Body of pancreas (tissue), 4 donors: ENCODE results near the gene FAM180A. TPM values are rescaled to one million over a fixed set of nuclear protein-coding genes. Genes with fewer than 3 reads are reported as not detected.

Experiments used
- ATAC-seq: fragments of 150-250 bp; one replicate; pipeline ENCODE4 v1.9.1; 2016
- DNase-seq, 4 donors: peaks; one replicate each; pipeline ENCODE4 v3.0.0-alpha.2; 2019
- H3K27ac ChIP-seq, 4 donors: fragments of 200-600 bp; sonication (generic); 1 replicate in 3 of 4; 2 replicates in 1 of 4; pipeline versions ENCODE4 v1.5.1 to v1.6.1; 2016 to 2019; ENCODE audit warnings: mild to moderate bottlenecking in 1 of 4, mixed read lengths in 1 of 4, moderate library complexity in 1 of 4
- H3K27me3 ChIP-seq, 2 donors: fragments of 200-600 bp; sonication (generic); one replicate each; pipeline ENCODE4 v1.6.0; 2016; ENCODE audit warnings: mild to moderate bottlenecking in 1 of 2
- H3K36me3 ChIP-seq, 2 donors: fragments of 200-600 bp; sonication (generic); replicated peaks in 1 of 2; 2 replicates each; pipeline ENCODE4 v1.5.1; 2016; ENCODE audit warnings: low read depth in 2 of 2; ENCODE audit not compliant: insufficient read depth in 1 of 2
- H3K4me1 ChIP-seq: fragments of 200-600 bp; sonication (generic); one replicate; pipeline ENCODE4 v1.6.0; 2016
- H3K4me3 ChIP-seq, 2 donors: fragments of 200-600 bp; sonication (generic); 1 replicate in 1 of 2; 2 replicates in 1 of 2; pipeline ENCODE4 v1.5.1; 2016 to 2019
- H3K9me3 ChIP-seq, 3 donors: fragments of 200-600 bp; sonication (generic); 1 replicate in 2 of 3; 2 replicates in 1 of 3; pipeline ENCODE4 v1.5.1; 2016
- CTCF ChIP-seq, 7 experiments: fragments of 450-650 bp in 4 of 7; fragments of 200-600 bp in 3 of 7; sonication (generic) in 3 of 7; IDR thresholded peaks; one replicate each; pipeline ENCODE4 v1.5.1; 2016 to 2019; ENCODE audit warnings: antibody characterized with exemption in 7 of 7
- POLR2A ChIP-seq, 3 donors: fragments of 450-650 bp; IDR thresholded peaks; one replicate each; pipeline ENCODE4 v1.6.1; 2016; ENCODE audit warnings: antibody characterized with exemption in 3 of 3, mild to moderate bottlenecking in 2 of 3
- WGBS, 2 donors: methylation state at CpG; one replicate each; pipeline ENCODE4 v1.1.5; 2017; 5-methylcytosine and 5-hydroxymethylcytosine counted together
- intact Hi-C: fragments of 100-400 bp; cut with DNase I; formaldehyde crosslinking; loops from one replicate; pipeline ENCODE4 v1.15.1; 2023
- total RNA-seq, 2 donors: library from RNA; depleted of rRNA; stranded (reverse); fragments of >200 nt; gene quantifications; one replicate each; pipeline ENCODE4 v1.1.0, GENCODE V29; 2016

The FAM180A gene
- total RNA-seq, 2 donors from 2014 or later: 3.1 TPM; not detected in 1

- H3K27ac ChIP-seq: no peak overlapping the region
- peaks cover 15% of the 10 kb centered on the region for H3K4me1 ChIP-seq
- H3K9me3 ChIP-seq: no peaks in the 10 kb centered on the region
- intact Hi-C loops: no loop called here
- no peak for DNase-seq
- no peak for ATAC-seq
- TF ChIP-seq CTCF (IDR thresholded peaks at IDR 0.05) (no peak), POLR2A (IDR thresholded peaks at IDR 0.05) (no peak)
- H3K36me3 ChIP-seq: no peaks in the 10 kb centered on the region
- no peak overlapping the region for H3K4me3 ChIP-seq
- WGBS, 2 donors: 84 to 95% methylated on average over 3 of the region's 3 CpGs
- no peaks in the 10 kb centered on the region for H3K27me3 ChIP-seq
These were observed 66.4 kb downstream of the FAM180A start for GRCh38 chr7:135682191-135682590.

GRCh38 chr7:135681762-135682161, 66.9 kb downstream of the FAM180A start:
- H3K4me1 ChIP-seq: peaks cover 15% of the 10 kb centered on the region
- intact Hi-C loops: no loop called here
- H3K36me3 ChIP-seq: no peaks in the 10 kb centered on the region
- H3K27me3 ChIP-seq: no peaks in the 10 kb centered on the region
- no peak overlapping the region for H3K27ac ChIP-seq
- 89 to 91% methylated on average over 5 of the region's 5 CpGs for WGBS, 2 donors
- H3K9me3 ChIP-seq: no peaks in the 10 kb centered on the region
- no peak for DNase-seq
- ATAC-seq: no peak
- H3K4me3 ChIP-seq: no peak overlapping the region
- TF ChIP-seq CTCF (IDR thresholded peaks at IDR 0.05): no peak
- no peak for TF ChIP-seq POLR2A (IDR thresholded peaks at IDR 0.05)

Other genes starting within 250 kb of the FAM180A start
- 10 to 100 TPM; 11.9 to 12.2 TPM for gene CNOT4, start 238.7 kb downstream of the FAM180A start, total RNA-seq
- gene NUP205, start 190.9 kb downstream of the FAM180A start, total RNA-seq: 10 to 100 TPM; 13.7 to 24.4 TPM
- gene STMP1, start 86.3 kb downstream of the FAM180A start, total RNA-seq: 10 to 100 TPM; 10.5 to 15.6 TPM
- gene SLC13A4, start 20.6 kb downstream of the FAM180A start, total RNA-seq: not detected
- gene MTPN, start 228.5 kb upstream of the FAM180A start, total RNA-seq: 10 to 100 TPM; 23.1 to 25.1 TPM